H1 (cell line): ENCODE data around the gene CDCA5.

Source experiments
- BACH1 ChIP-seq: IDR thresholded peaks from 2 replicates; pipeline ENCODE4 v1.6.1; 2012; ENCODE audit warnings: low read length, improper control_type of control experiment
- CREB1 ChIP-seq: IDR thresholded peaks from 2 replicates; pipeline ENCODE4 v1.6.1; 2012; ENCODE audit warnings: inconsistent platforms
- EGR1 ChIP-seq: IDR thresholded peaks from 2 replicates; pipeline ENCODE4 v1.6.1; 2011; ENCODE audit warnings: low read depth, low read length, borderline replicate concordance
- FOSL1 ChIP-seq: IDR thresholded peaks from 2 replicates; pipeline ENCODE4 v1.6.1; 2011; ENCODE audit warnings: mild to moderate bottlenecking, low read depth, low read length, moderate library complexity; ENCODE audit not compliant: insufficient read depth
- GTF2F1 ChIP-seq: IDR thresholded peaks from 2 replicates; pipeline ENCODE4 v1.6.1; 2012; ENCODE audit warnings: low read depth, low read length, improper control_type of control experiment, borderline replicate concordance
- PHF8 ChIP-seq: fragments of 200-600 bp; sonication (generic); conservative IDR thresholded peaks from 2 replicates; pipeline ENCODE4 v1.7.1; 2012; ENCODE audit warnings: low read depth, mild to moderate bottlenecking, inconsistent platforms, low read length, moderate library complexity
- POLR2A ChIP-seq, 2 experiments: IDR thresholded peaks; 1 replicate in 1 of 2; 2 replicates in 1 of 2; pipeline ENCODE4 v1.6.1; 2011; ENCODE audit warnings: low read depth in 2 of 2, low read length in 2 of 2, mild to moderate bottlenecking in 2 of 2; ENCODE audit errors: control extremely low read depth in 1 of 2
- SIN3A ChIP-seq, 2 experiments: IDR thresholded peaks in 1 of 2; conservative IDR thresholded peaks in 1 of 2; 2 replicates each; pipeline ENCODE4 v1.6.1; 2011 to 2012; ENCODE audit warnings: low read length in 2 of 2, improper control_type of control experiment in 1 of 2, low read depth in 1 of 2, mild to moderate bottlenecking in 1 of 2

- TF ChIP-seq CREB1 (no peak), EGR1 (no peak), BACH1 (no peak), PHF8 (no peak), SIN3A (conservative IDR thresholded peaks at IDR 0.05 in 1 of 2, IDR thresholded peaks at IDR 0.05 in 1 of 2; ENCODE audit: low read depth in 1 of 2, low read length in 2 of 2) (no peak), POLR2A (IDR thresholded peaks at IDR 0.05; ENCODE audit: control extremely low read depth in 1 of 2, low read depth in 2 of 2, low read length in 2 of 2) (no peak), FOSL1 (no peak), GTF2F1 (no peak)
These were observed 4.0 kb upstream of the CDCA5 start for GRCh38 chr11:65087827-65088226.
